Neural cell (in vitro differentiated cells): ENCODE results near the gene ZFYVE28.

Experiments used
- POLR2AphosphoS5 ChIP-seq: IDR thresholded peaks from 2 replicates; pipeline ENCODE4 v1.6.1; 2012
- RAD21 ChIP-seq: fragments of 450-650 bp; conservative IDR thresholded peaks from 2 replicates; pipeline ENCODE4 v1.6.1; 2014; ENCODE audit warnings: antibody characterized with exemption, mild to moderate bottlenecking, moderate library complexity
- TAF1 ChIP-seq: IDR thresholded peaks from 2 replicates; pipeline ENCODE4 v1.6.1; 2012; ENCODE audit warnings: low read depth
- TF ChIP-seq, protein P1 (sequence below): fragments of 450-650 bp; IDR thresholded peaks from 2 replicates; pipeline ENCODE4 v1.5.1; 2014; ENCODE audit warnings: antibody characterized with exemption, mild to moderate bottlenecking, moderate library complexity; ENCODE audit not compliant: poor library complexity, severe bottlenecking
- TF ChIP-seq, protein P2 (sequence below): IDR thresholded peaks from 2 replicates; pipeline ENCODE4 v1.6.1; 2012; ENCODE audit warnings: borderline replicate concordance

DNA sequence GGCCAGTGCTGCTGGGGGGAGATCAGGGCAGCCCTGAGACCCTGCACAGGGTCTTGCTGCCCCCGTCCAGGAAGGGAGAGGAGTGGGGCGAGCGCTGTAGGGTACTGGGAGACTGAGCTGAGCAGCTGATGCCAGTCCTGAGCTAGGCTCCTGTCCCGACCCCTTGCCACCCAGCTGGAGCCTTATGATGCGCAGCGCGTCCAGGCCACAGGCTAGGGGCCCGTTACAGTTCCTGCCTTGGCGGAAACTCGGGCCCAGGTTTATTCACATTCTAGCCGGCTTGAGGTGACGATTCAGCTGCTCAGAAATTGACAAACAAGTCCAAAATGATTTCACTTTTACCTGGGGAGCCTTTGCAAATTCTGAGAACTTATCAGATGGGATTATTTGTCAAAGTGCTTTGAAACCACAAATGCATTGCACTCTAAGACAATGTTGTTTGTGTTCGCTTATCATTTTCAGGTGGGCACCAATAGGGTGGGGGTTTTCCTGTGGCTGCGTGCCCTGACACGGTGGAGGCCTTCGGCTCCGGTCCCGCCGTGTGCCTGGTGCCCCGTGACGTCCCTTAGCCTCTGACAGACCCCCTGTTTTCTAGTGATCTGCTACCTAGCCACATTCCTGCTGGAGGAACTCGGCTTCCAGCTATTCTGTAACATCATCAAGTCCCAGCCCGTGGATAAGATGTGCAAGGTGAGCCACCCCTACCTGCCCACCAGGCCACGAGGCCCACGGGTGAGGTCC is 19.2 kb upstream of the ZFYVE28 start:
- TF ChIP-seq POLR2AphosphoS5 (no peak), RAD21 (no peak), TAF1 (no peak)
- TF ChIP-seq, protein P1, sequence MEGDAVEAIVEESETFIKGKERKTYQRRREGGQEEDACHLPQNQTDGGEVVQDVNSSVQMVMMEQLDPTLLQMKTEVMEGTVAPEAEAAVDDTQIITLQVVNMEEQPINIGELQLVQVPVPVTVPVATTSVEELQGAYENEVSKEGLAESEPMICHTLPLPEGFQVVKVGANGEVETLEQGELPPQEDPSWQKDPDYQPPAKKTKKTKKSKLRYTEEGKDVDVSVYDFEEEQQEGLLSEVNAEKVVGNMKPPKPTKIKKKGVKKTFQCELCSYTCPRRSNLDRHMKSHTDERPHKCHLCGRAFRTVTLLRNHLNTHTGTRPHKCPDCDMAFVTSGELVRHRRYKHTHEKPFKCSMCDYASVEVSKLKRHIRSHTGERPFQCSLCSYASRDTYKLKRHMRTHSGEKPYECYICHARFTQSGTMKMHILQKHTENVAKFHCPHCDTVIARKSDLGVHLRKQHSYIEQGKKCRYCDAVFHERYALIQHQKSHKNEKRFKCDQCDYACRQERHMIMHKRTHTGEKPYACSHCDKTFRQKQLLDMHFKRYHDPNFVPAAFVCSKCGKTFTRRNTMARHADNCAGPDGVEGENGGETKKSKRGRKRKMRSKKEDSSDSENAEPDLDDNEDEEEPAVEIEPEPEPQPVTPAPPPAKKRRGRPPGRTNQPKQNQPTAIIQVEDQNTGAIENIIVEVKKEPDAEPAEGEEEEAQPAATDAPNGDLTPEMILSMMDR, result no peak
- TF ChIP-seq, protein P2, sequence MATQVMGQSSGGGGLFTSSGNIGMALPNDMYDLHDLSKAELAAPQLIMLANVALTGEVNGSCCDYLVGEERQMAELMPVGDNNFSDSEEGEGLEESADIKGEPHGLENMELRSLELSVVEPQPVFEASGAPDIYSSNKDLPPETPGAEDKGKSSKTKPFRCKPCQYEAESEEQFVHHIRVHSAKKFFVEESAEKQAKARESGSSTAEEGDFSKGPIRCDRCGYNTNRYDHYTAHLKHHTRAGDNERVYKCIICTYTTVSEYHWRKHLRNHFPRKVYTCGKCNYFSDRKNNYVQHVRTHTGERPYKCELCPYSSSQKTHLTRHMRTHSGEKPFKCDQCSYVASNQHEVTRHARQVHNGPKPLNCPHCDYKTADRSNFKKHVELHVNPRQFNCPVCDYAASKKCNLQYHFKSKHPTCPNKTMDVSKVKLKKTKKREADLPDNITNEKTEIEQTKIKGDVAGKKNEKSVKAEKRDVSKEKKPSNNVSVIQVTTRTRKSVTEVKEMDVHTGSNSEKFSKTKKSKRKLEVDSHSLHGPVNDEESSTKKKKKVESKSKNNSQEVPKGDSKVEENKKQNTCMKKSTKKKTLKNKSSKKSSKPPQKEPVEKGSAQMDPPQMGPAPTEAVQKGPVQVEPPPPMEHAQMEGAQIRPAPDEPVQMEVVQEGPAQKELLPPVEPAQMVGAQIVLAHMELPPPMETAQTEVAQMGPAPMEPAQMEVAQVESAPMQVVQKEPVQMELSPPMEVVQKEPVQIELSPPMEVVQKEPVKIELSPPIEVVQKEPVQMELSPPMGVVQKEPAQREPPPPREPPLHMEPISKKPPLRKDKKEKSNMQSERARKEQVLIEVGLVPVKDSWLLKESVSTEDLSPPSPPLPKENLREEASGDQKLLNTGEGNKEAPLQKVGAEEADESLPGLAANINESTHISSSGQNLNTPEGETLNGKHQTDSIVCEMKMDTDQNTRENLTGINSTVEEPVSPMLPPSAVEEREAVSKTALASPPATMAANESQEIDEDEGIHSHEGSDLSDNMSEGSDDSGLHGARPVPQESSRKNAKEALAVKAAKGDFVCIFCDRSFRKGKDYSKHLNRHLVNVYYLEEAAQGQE, result no peak
